GM19397 (cell line): ENCODE results near the gene MFRP.

Source experiments
- ATAC-seq: cut with Tn5 transposase; IDR thresholded peaks from one replicate; pipeline ENCODE4 v1.9.1; 2021; ENCODE audit warnings: mild to moderate bottlenecking, moderate library complexity; ENCODE audit not compliant: unreplicated experiment

Gene MFRP

DNA sequence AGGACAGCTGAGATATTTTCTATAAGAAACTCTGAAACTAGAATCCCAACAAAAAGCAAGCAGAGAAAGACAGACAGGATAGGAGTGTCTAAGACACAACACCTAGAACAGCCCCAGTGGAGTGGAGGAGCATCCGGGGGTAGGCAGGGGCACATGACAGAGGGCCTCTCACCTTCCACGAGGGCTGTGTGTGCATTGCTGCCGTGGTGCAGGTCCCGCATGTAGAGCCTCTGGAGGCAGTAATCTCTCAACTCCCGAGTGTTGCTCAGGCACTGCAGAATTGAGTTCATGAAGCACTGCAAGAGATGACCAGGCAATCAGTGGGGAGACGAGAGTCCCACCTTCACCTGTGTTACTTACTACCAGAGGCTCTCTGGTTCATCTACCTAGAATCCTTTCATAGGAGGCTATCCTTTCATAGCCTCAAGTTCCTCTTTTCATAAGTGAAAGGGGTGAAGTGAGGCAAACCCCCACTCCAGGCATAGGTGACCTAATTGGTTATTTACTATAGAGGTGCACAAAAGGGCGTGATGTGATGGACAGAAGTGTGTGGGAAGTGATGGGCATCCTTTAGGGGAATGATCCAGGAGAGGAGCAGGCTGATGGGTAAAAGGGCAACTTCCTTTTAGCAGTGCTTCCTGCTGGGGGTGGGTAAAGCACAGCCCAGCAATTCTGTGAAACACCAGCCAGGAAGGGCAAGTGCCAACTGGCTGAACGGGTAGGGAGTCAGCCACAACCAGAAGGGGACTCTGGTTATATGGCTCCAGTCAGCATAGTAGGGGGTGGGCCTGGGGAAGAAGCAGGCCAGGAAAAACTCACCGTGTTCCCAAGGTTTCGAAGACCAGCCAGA lies 13.1 kb upstream of the MFRP start:
- ATAC-seq, result no peak

DNA sequence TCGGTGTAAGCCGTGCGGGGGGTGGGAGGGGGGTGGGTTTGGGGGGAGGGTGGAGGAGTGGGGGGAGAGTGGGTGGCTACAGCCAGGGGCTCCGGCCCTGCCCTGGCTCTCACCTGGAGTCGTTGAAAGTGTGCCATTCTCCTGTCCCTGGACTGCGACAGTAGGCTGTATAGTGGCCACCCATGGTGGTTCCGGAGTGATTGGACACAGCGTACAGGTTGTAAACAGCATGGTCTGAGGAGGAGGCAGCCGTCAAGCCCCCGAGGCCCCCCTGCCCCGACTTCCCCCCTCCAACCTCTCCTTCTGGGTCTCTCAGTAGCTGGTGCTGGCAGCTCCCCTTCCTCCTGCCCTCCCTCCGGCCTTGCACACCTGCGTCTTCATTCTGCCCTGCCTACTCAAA lies 10.6 kb upstream of the MFRP start:
- ATAC-seq, result no peak

DNA sequence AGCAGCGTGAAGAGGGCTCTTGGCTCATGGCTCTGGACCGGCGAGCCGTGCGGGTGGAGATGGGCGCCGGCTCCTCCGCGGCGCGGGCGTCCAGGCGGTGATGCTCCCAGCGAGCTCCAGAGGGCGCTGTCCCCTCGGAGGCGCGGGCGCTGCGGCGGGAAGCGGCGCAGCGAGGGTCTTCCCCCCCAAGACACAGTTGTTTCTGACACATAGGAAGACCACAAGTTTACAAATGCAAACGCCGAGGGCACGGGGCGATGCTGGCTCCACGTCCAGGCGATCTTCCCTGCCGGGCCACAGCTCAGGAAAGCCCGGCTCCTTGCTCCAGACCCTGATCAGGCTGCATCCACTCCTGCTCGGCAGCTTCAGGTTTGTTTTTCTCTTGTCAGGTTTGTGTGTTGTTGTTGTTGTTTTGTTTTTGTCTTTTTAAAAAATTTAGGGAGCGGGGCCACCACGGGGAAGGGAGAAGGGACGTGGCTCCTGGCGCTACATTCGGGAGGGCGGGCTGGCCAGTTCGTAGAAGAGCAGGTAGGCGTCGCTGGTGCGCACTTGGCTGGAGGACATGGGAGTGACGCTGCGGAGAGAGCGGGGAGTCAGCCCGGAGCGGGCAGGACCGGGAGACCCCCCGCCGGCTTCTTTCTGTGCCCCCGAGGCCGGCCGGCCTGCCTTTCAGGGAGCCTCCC lies 10.0 kb upstream of the MFRP start:
- ATAC-seq, result peak; percentile 66

DNA sequence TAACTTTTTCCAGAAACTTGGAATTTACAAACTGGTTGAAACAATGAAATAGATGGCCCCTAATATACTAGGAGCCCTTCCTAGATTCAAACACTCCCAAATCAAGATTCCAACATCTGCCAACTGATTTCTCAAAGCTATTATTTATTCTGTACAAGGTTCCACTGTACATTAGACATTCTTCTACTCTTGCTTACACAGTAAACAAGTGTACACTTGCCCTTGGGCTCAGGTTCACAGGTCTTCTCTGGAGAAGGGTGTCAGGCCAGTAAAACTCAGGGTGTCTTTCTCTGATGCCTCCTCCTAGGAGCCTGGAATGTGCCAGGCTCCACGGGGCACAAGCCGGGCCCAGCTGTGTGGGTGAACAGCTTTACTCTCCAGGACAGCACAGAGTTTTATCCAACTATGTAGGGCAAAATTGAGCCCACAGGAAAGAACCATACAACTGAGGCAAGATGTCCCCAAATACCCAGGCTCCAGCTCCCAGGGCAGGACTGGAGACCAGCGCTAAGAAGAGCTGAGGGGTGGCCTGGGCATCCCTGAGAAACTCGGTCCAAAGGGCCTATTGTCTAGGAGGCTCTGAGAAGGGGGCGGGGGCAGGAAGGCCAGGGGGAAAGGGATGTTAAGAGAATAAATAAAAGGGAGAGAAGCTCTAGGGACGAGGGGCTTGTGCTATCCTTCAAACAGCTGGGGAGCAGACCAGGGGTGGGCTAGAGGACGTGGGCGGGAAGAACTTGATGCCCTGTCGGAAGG lies 8.8 kb upstream of the MFRP start:
- ATAC-seq, result no peak

DNA sequence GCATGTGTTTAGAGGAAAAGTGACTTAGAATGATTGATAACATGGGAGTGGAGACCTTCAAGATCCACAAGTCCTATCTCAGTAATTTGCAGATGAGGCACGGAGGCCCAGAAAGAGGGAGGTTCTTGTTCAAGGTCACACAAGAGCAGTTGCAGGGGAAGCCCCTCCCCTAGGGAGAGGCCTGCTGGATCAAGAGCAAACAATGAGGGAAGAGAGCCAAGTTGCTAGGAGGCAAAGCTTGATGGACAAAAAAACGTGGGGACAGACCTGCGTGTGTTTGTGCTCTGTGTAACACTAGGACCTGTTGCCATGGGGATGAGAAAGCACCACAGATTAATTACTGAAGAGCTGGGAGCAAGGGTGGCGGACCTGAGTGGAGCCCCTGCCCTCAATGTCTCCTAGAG lies 6.4 kb upstream of the MFRP start:
- ATAC-seq, result no peak

DNA sequence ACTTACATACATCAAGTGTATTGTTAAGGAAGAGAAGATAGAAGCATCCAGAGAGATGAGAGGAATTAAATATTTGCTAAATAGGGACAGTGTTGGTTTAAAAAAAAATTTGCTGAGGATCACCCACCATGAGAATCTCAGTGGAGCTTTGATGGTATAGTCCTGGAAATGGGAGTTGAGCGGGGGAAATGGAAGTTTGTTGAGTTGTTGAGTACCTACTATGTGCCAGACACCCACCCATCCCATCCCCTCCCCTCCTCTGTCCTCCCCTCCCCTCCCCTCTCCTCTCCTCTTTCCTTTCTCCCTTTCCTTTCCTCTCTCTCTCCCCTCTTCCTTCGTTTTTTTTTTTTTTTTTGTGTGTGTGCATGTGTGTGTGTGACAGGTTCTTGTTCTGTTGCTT lies 4.7 kb upstream of the MFRP start:
- no peak for ATAC-seq

DNA sequence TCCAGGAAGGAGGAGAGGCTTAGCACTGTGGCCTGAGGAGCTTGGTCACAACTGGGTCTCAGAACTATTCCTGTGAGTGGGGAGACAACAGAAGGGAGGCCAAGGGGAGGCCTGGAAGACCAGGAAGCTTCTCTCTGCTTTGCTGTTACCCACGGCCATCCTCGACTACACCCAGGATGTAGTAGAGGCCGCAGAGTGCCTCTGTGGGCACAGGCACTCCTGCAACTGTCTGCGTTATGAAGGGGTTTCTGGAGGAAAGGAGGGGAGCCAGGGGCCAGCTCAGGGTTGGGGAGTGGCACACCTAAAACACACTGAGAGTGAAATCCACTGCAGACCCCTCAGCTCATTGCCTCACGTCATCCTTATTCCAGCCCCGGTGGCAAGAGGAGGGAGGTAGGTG lies 3.8 kb upstream of the MFRP start:
- ATAC-seq, result no peak

DNA sequence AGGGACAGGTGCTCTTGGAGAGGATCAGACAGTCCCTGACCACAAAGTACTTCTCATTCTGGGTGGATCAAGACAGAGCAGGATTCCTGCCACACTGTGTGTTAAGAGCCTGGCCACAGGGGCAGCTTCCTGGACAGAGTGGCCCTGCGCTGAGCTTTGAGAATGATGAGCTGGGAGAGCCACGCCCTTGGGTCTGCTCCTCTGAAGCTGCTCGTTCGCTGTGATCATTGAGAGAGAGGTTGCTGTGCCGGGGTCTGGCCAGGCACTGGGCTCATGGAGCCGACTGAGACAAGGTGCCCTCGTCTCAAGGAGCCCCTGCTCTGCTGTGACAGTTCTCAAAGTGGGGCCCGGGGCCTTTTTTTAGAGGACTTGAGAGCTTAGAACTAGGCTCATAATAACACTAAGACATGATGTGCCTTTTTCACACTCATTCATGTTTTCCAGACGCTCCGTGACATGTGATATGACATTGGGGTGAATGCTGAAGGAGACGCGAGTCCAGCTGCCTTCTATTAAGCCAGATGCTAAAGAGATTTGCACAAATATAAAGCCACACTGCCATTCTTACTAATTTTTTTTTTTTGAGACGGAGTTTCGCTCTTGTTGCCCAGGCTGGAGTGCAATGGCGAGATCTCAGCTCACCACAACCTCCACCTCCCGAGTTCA lies 1.6 kb upstream of the MFRP start:
- ATAC-seq, result no peak

DNA sequence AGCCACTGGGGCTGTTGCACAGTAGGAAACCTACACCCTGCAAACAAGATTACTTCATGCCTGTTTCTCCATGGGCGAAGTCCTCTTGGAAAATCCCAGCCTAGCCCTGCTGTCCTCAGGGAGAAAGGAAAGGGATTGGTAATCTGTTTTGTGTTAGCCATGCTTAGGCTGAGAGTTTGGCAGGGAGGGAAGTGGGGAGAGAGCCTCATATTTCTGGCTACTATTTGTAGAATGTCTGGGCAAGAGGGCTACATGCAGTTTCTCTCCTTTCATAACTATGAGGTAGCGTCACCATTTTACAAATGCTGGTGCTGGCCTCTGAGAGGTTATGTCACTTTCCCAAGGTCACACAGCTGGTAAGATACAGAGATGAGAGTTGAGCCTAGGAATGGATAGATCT lies 737 bp upstream of the MFRP start:
- no peak for ATAC-seq

DNA sequence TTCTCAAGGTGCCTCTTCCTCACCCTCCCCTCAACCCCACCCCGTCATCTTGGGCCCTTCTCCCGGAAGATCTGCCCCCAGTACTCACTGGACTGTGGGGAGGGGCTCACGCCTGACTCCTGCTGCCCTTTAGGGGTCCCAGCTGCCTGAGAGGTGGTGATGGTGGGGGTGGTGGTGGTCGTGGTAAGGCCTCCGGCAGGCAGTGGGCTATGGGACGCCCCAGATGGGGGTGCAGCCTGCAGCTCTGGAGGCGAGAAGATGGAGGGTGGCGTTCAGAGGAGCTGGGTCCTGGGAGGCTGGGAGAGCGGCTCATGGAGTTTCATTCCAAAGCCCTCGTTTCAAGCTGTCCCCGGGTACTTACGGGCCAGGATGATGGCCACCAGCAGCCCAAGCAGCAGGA lies 820 bp downstream of the MFRP start:
- no peak for ATAC-seq

DNA sequence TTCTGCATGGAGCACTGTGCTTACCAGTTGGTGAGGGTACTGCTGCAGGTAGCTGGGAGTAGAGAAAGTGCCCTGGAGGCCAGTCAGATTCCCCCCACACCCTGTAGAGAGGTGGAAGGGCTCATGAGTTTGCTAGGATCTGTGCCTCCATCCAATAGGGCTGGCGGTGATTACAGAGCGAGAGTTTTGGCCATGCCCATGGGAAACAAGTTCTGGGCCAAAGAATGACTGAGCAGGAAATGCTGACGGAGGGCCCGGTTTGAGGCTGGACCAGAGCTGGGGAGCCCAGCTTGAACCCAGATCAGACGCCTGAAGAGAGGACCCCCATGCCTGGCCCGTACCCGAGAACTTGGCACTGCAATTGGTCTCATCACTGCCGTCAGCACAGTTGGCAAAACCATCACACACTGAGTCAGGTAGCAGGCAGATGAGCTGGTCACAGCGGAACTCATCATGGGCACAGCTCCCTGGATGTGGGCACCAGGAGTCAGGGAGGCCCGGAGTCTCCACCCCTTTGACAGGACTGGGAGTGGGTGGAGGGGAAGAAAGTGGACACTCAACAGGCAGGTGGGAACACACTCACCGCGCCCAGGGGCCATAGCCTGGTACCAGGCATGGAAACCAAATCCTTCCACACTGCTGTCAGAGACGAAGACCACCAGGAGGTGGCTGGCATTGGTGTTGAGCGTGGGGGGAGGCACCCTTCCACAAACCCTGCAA lies 2.1 kb downstream of the MFRP start:
- ATAC-seq, result no peak

DNA sequence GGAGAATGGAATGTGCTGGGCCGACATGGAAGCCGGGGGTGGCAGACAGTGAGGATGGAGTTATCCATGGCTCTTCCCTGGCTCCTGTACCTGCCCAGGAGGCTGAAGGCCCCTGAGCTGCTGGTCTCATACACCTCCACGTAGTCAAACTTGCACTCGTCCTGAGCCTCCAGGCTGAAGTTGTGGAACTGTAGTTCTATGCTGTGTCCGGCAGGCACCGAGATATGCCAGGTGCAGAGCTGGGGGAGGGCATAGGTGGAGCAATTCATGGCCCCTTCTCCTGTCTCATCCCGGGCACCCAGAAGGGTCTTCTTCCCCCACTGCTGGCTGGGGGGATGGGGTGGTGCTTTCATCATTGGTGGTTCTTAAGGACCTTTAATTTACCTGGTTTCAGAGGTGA lies 2.8 kb downstream of the MFRP start:
- no peak for ATAC-seq

DNA sequence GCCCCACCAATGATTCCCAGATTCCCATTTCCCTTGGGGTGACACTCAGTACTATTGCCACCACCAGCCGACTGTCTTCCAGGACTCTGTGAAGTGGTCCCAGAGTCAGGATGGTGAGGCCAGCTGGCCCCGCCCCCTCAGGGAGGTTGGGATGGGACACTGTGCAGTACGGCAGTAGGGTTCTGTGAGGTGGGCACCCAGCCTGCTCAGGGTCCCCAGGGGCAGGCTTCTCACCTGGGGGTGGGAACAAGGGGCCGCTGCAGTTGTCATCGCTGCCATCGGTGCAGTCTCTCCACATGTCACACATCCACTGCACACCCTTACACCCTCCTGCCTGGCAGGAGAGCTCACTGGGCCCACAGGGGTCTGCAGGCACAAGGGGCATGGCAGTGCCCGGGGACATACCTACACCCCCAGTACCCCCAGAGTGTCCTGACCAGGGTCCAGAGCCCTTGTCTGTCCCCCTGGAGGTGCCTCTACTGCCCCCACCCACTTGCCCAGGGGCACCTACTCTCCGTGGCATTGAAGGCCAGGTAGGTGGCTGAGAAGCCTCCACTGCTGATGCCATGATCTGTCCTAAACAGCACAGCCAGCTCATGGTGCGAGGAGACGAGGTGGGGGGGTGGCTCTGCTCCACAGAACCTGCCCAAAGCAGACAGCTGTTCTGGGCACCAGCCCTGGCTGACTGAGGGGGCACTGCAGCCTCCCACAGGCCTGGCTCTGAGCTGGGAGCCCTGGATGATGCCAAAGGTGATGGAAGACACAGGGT lies 4.0 kb downstream of the MFRP start:
- ATAC-seq, result no peak

DNA sequence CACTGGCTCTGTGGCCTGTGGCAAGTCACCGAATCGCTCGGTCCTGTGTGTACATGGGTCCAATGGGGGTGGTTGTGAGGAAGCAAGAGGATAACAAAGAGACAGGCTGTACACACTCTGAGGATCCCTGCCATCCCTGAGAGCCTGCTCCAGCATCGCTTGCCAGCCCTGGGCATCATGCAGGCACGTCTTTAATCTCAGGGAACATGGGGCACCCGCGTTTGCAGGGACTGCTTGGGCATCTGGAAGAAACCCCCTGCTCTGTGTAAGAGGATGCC lies 4.5 kb downstream of the MFRP start:
- ATAC-seq, result no peak

DNA sequence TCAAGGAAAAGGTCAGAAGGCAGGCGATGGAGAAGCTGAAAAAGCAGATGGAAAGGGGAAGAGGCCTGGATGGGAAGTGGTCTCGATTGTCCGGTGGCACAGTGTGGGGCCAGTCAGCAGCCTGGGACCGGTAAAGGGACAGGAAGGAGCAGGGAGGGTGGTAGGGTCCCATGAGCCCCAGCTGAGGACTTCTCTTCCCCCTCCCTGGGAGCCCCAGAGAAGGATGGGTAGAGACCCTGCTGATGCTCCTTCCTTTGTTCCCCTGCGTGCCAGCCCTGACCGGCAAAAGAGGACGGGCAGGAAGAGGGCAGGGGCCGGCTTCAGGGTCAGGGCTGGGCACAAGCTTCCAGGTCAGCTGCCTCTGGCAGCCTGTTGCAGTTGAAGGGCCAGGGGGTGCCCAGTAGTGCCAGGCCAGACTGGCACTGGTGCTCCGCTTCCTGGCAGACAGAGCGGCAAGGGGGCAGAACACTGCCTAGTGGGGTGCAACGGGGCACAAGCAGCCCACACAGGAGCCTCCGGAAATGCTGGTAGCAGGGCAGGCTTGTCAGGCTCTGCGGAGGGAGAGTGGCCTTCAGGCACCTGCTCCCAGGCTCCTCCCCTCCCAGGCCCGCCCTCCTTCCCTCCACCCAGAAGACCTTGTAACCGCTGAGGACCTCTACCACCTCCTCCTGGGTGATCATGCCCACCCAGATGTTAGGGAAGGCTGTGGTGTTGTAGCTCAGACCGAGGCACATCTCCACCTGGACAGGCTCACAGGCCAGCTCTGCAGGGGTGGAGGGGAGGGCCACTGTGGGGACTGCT lies 5.1 kb downstream of the MFRP start:
- no peak for ATAC-seq

DNA sequence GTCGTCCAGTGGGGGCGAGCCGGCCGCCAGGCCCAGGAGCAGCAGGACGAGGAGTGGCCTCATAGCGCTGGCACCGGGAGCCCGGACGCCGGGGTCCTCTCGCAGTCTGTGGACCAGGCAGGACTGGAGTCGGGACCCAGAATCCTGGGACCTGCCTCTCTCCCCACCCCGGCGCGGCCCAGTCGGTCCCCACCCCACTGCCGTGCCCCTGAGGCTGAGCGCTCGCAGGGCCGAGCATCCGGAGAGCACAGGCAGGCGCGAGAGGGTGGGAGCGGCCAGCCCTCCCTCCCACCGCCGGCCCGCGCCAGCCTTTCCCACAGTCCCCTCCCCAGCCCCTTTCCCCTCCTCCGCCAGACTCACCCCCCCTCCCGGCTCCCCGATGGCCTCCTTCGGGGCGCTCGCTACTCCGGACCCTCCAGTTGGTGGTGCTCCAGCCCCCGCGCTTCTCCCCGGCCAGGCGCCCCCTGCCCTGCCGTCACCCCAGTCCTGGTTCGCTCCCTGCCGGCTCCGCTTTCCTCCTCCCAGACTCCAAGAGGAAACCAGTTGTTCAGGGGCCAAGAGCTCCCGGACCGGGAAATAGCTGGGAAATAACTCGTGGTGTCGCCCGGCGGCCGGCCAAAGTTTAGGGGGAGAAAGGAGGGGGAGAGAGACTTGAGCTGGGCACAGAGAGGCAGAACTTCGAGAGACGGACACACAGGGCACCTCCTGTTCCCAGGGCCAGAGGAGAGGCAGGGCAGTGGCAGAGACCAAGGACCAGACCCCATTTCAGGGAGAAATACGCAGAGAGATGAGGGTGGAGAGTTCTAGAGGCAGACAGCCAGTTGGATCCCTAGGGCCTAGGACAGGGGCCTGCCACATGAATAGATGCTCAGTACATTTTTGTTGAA lies 5.9 kb downstream of the MFRP start, which contains the start of gene C1QTNF5:
Gene C1QTNF5, minus strand, starts transcription at position 549 of the 887 bp plus-strand sequence. Its CDS starts 486 bp downstream, at position 63.
- ATAC-seq, result no peak

DNA sequence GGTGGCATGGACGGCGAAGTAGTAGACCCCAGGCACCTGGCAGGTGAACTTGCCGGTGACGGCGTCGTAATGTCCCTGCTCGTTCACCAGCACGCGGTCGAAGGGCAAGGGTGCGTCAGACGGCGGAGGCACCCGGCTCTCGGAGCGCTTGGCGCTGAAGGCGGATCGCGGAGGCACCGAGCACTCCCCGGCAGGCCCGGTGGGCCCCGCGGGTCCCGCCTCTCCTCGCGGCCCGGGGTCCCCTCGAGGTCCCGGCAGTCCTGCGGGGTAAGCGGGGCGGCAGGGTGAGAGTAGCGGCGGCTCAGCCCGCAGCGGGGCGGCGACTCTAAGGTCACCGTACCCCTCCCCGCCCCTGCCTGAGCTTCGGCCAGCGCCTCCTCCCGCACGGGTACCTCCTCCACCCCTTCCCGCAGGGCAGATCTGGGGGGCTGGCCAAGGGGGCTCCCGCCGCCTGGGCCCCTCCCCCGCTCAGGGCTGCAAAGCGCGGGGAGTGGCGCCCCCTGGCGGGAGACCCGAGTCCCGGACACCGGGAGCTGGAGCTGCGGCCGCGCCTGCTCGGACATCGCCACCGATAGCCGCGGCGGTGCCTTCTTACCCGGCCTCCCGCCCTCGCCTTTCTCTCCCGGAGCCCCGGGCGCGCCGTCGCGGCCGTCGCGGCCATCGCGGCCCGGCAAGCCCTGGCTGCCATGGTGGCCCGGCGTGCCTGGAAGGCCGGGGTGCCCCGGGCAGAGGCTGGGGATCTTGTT lies 6.7 kb downstream of the MFRP start:
- ATAC-seq, result no peak
